ENCODE results near the gene CDCA7L.

DNA sequence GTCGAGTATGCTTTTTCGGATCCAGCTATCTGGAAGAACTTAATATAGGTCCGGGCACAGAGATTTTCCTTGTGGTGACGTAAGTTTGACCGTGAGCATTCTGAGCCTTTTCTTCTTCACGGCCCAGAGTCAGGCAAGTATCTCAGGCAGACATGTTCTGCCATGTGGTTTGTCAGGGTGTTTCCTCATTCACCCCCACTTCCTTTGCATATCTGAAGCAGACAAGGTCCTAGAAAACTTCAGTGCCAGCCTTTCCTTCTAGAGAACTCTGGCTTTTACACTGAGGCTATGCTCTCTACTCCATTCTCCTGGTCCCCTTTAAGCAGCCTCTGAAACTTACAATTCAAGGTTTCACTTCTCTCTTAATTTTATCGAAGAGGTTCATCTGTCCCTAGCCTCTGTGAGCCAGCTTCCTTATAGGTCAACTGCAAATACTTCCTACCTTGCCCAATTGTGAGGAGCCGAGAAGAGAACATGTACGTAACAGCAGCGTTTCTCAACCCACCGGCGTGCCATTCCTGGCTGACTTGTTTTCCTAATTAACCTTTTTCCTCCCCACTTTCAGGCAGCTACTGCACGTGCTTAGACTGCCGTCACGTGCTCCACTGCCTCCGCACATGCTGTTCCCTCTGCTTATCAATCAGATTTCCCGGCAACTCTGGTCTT lies 47.3 kb downstream of the CDCA7L start:
- TF ChIP-seq, protein P1, sequence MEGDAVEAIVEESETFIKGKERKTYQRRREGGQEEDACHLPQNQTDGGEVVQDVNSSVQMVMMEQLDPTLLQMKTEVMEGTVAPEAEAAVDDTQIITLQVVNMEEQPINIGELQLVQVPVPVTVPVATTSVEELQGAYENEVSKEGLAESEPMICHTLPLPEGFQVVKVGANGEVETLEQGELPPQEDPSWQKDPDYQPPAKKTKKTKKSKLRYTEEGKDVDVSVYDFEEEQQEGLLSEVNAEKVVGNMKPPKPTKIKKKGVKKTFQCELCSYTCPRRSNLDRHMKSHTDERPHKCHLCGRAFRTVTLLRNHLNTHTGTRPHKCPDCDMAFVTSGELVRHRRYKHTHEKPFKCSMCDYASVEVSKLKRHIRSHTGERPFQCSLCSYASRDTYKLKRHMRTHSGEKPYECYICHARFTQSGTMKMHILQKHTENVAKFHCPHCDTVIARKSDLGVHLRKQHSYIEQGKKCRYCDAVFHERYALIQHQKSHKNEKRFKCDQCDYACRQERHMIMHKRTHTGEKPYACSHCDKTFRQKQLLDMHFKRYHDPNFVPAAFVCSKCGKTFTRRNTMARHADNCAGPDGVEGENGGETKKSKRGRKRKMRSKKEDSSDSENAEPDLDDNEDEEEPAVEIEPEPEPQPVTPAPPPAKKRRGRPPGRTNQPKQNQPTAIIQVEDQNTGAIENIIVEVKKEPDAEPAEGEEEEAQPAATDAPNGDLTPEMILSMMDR (IDR thresholded peaks at IDR 0.05), result no peak
- TF ChIP-seq TAF1 (IDR thresholded peaks at IDR 0.05; ENCODE audit: borderline replicate concordance, low read depth, low read length) (no peak), JUND (IDR thresholded peaks at IDR 0.05) (no peak), SIN3A (IDR thresholded peaks at IDR 0.05; ENCODE audit: borderline replicate concordance, low read depth, low read length) (no peak), EP300 (IDR thresholded peaks at IDR 0.05; ENCODE audit: borderline replicate concordance in 1 of 2, low read depth in 1 of 2, low read length in 1 of 2) (no peak), POLR2AphosphoS5 (IDR thresholded peaks at IDR 0.05; ENCODE audit: low read depth, low read length) (no peak), NFIC (IDR thresholded peaks at IDR 0.05; ENCODE audit: borderline replicate concordance) (no peak), YY1 (IDR thresholded peaks at IDR 0.05; ENCODE audit: low read depth) (no peak), GABPA (IDR thresholded peaks at IDR 0.05; ENCODE audit: low read depth) (no peak), TCF12 (IDR thresholded peaks at IDR 0.05) (no peak), NRF1 (IDR thresholded peaks at IDR 0.05; ENCODE audit: low read depth, low read length) (no peak)
- TF ChIP-seq, protein P2, sequence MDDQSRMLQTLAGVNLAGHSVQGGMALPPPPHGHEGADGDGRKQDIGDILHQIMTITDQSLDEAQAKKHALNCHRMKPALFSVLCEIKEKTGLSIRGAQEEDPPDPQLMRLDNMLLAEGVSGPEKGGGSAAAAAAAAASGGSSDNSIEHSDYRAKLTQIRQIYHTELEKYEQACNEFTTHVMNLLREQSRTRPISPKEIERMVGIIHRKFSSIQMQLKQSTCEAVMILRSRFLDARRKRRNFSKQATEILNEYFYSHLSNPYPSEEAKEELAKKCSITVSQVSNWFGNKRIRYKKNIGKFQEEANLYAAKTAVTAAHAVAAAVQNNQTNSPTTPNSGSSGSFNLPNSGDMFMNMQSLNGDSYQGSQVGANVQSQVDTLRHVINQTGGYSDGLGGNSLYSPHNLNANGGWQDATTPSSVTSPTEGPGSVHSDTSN (IDR thresholded peaks at IDR 0.05), result no peak
- TF ChIP-seq, protein P3, sequence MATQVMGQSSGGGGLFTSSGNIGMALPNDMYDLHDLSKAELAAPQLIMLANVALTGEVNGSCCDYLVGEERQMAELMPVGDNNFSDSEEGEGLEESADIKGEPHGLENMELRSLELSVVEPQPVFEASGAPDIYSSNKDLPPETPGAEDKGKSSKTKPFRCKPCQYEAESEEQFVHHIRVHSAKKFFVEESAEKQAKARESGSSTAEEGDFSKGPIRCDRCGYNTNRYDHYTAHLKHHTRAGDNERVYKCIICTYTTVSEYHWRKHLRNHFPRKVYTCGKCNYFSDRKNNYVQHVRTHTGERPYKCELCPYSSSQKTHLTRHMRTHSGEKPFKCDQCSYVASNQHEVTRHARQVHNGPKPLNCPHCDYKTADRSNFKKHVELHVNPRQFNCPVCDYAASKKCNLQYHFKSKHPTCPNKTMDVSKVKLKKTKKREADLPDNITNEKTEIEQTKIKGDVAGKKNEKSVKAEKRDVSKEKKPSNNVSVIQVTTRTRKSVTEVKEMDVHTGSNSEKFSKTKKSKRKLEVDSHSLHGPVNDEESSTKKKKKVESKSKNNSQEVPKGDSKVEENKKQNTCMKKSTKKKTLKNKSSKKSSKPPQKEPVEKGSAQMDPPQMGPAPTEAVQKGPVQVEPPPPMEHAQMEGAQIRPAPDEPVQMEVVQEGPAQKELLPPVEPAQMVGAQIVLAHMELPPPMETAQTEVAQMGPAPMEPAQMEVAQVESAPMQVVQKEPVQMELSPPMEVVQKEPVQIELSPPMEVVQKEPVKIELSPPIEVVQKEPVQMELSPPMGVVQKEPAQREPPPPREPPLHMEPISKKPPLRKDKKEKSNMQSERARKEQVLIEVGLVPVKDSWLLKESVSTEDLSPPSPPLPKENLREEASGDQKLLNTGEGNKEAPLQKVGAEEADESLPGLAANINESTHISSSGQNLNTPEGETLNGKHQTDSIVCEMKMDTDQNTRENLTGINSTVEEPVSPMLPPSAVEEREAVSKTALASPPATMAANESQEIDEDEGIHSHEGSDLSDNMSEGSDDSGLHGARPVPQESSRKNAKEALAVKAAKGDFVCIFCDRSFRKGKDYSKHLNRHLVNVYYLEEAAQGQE (IDR thresholded peaks at IDR 0.05; ENCODE audit: low read depth, low read length), result no peak
- TF ChIP-seq, protein P4, sequence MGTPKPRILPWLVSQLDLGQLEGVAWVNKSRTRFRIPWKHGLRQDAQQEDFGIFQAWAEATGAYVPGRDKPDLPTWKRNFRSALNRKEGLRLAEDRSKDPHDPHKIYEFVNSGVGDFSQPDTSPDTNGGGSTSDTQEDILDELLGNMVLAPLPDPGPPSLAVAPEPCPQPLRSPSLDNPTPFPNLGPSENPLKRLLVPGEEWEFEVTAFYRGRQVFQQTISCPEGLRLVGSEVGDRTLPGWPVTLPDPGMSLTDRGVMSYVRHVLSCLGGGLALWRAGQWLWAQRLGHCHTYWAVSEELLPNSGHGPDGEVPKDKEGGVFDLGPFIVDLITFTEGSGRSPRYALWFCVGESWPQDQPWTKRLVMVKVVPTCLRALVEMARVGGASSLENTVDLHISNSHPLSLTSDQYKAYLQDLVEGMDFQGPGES (IDR thresholded peaks at IDR 0.05; ENCODE audit: low read depth, low read length), result no peak
